Effector memory CD8-positive, alpha-beta T cell (primary cell): ENCODE data around the gene SPHKAP.
"Not testable (repeated sequence)": the region's sequence is repeated elsewhere in the genome, so short reads cannot be mapped to it uniquely, and the experiment has no call there.

ENCODE experiments used
- ATAC-seq: fragments of 150-1000 bp; cut with Tn5 transposase; replicated peaks from 2 replicates; pipeline ENCODE4 v1.10.0; 2021; ENCODE audit warnings: mild to moderate bottlenecking, moderate library complexity
- DNase-seq, 3 experiments: peaks; one replicate each; pipeline ENCODE4 v3.0.0; 2021
- H3K27ac Mint-ChIP-seq, 2 donors: one replicate each; pipeline ENCODE4 v1.8.0; 2022; ENCODE audit warnings: mild to moderate bottlenecking in 2 of 2, mixed read lengths in 2 of 2, moderate library complexity in 2 of 2
- H3K27me3 Mint-ChIP-seq, 2 donors: one replicate each; pipeline ENCODE4 v1.8.0; 2022; ENCODE audit warnings: mixed read lengths in 2 of 2
- H3K36me3 Mint-ChIP-seq: one replicate; pipeline ENCODE4 v1.8.0; 2022; ENCODE audit warnings: mild to moderate bottlenecking, moderate library complexity, mixed read lengths; ENCODE audit not compliant: insufficient read depth
- H3K4me1 Mint-ChIP-seq, 2 donors: one replicate each; pipeline ENCODE4 v1.8.0; 2022; ENCODE audit warnings: low read depth in 2 of 2, mixed read lengths in 2 of 2
- H3K4me3 Mint-ChIP-seq, 2 donors: one replicate each; pipeline ENCODE4 v1.8.0; 2022; ENCODE audit warnings: mild to moderate bottlenecking in 2 of 2, mixed read lengths in 2 of 2, moderate library complexity in 2 of 2
- H3K9me3 Mint-ChIP-seq, 2 donors: one replicate each; pipeline ENCODE4 v1.8.0; 2022; ENCODE audit warnings: mixed read lengths in 2 of 2
- total RNA-seq, 9 experiments: gene quantifications; one replicate each; lab custom pipeline; 2026; lab: John Stamatoyannopoulos, UW

Gene SPHKAP
- 0 to 0.07 (median 0) reads per million in 9 experiments for total RNA-seq

GRCh38 chr2:228181098-228182019, at the start of gene SPHKAP:
Gene SPHKAP, minus strand, starts transcription at chr2:228181687. Its CDS starts 89 bp downstream, at chr2:228181598.
- H3K27ac Mint-ChIP-seq: no peak within 1 kb of the TSS
- no peak within 1 kb of the TSS for H3K4me3 Mint-ChIP-seq
- DNase-seq: no peak
- H3K9me3 Mint-ChIP-seq: peaks cover 7 to 16% of the 10 kb centered on the region in 2 donors
- H3K36me3 Mint-ChIP-seq: no peaks in the 10 kb centered on the region
- no peak for ATAC-seq
- H3K4me1 Mint-ChIP-seq: no peaks in the 10 kb centered on the region
- peaks cover 0 to 22% of the 10 kb centered on the region in 2 donors for H3K27me3 Mint-ChIP-seq

- Mint-ChIP-seq H3K27me3 (no peaks in the 10 kb centered on the region), H3K4me3 (no peak overlapping the region), H3K27ac (no peak overlapping the region), H3K4me1 (no peaks in the 10 kb centered on the region), H3K36me3 (no peaks in the 10 kb centered on the region), H3K9me3 (peaks cover 3 to 20% of the 10 kb centered on the region in 2 donors)
- DNase-seq: no peak
- ATAC-seq: no peak
Observed at GRCh38 chr2:228227466-228227865, 46.0 kb upstream of the SPHKAP start.

- Mint-ChIP-seq H3K27ac (no peak overlapping the region), H3K9me3 (peaks cover 3 to 20% of the 10 kb centered on the region in 2 donors), H3K27me3 (no peaks in the 10 kb centered on the region), H3K36me3 (no peaks in the 10 kb centered on the region), H3K4me3 (no peak overlapping the region), H3K4me1 (no peaks in the 10 kb centered on the region)
- no peak for ATAC-seq
- DNase-seq: no peak
Observed at GRCh38 chr2:228224410-228224809, 42.9 kb upstream of the SPHKAP start.

GRCh38 chr2:228218593-228218992, 37.1 kb upstream of the SPHKAP start:
- H3K9me3 Mint-ChIP-seq, H3K27ac Mint-ChIP-seq, H3K36me3 Mint-ChIP-seq, H3K4me1 Mint-ChIP-seq, H3K4me3 Mint-ChIP-seq, H3K27me3 Mint-ChIP-seq, DNase-seq, ATAC-seq: not testable (repeated sequence)

- no peaks in the 10 kb centered on the region for H3K4me1 Mint-ChIP-seq
- H3K27me3 Mint-ChIP-seq: no peaks in the 10 kb centered on the region
- H3K4me3 Mint-ChIP-seq: no peak overlapping the region
- no peak for DNase-seq
- H3K27ac Mint-ChIP-seq: no peak overlapping the region
- H3K36me3 Mint-ChIP-seq: no peaks in the 10 kb centered on the region
- ATAC-seq: no peak
- H3K9me3 Mint-ChIP-seq: peaks cover 8 to 10% of the 10 kb centered on the region in 2 donors
Observed at GRCh38 chr2:228197504-228197903, 16.0 kb upstream of the SPHKAP start.

GRCh38 chr2:228180181-228181097, 1.0 kb downstream of the SPHKAP start:
- no peak overlapping the region for H3K4me3 Mint-ChIP-seq

GRCh38 chr2:228167290-228167689, 14.2 kb downstream of the SPHKAP start:
- no peak for ATAC-seq
- Mint-ChIP-seq H3K4me3 (no peak overlapping the region), H3K9me3 (no peaks in the 10 kb centered on the region), H3K27me3 (no peaks in the 10 kb centered on the region), H3K4me1 (no peaks in the 10 kb centered on the region), H3K27ac (no peak overlapping the region), H3K36me3 (peaks cover 3% of the 10 kb centered on the region)
- DNase-seq: no peak

More at GRCh38 chr2:228180181-228181097, 1.0 kb downstream of the SPHKAP start:
- no peaks in the 10 kb centered on the region for H3K4me1 Mint-ChIP-seq
- H3K36me3 Mint-ChIP-seq: no peaks in the 10 kb centered on the region
- H3K9me3 Mint-ChIP-seq: peaks cover 8 to 13% of the 10 kb centered on the region in 2 donors
- ATAC-seq (no peak), DNase-seq (no peak)
- H3K27ac Mint-ChIP-seq: no peak overlapping the region
- H3K27me3 Mint-ChIP-seq: peaks cover 0 to 22% of the 10 kb centered on the region in 2 donors

GRCh38 chr2:228164718-228165117, 16.8 kb downstream of the SPHKAP start:
- Mint-ChIP-seq H3K4me3 (no peak overlapping the region), H3K27me3 (no peaks in the 10 kb centered on the region), H3K36me3 (peaks cover 3% of the 10 kb centered on the region), H3K9me3 (peaks cover 5 to 8% of the 10 kb centered on the region in 2 donors), H3K27ac (no peak overlapping the region), H3K4me1 (no peaks in the 10 kb centered on the region)
- DNase-seq (no peak), ATAC-seq (no peak)

GRCh38 chr2:228157841-228158240, 23.6 kb downstream of the SPHKAP start:
- Mint-ChIP-seq H3K27ac (no peak overlapping the region), H3K4me3 (no peak overlapping the region), H3K4me1 (no peaks in the 10 kb centered on the region), H3K9me3 (peaks cover 8 to 14% of the 10 kb centered on the region in 2 donors), H3K36me3 (no peaks in the 10 kb centered on the region), H3K27me3 (no peaks in the 10 kb centered on the region)
- DNase-seq (no peak), ATAC-seq (no peak)

GRCh38 chr2:228144961-228145360, 36.5 kb downstream of the SPHKAP start:
- no peak overlapping the region for H3K4me3 Mint-ChIP-seq
- no peak overlapping the region for H3K27ac Mint-ChIP-seq
- DNase-seq (no peak), ATAC-seq (no peak)
- no peaks in the 10 kb centered on the region for H3K4me1 Mint-ChIP-seq
- H3K9me3 Mint-ChIP-seq: peaks cover 7 to 11% of the 10 kb centered on the region in 2 donors
- H3K36me3 Mint-ChIP-seq: no peaks in the 10 kb centered on the region
- H3K27me3 Mint-ChIP-seq: no peaks in the 10 kb centered on the region

GRCh38 chr2:228140934-228141528, 40.5 kb downstream of the SPHKAP start:
- Mint-ChIP-seq H3K36me3 (no peaks in the 10 kb centered on the region), H3K4me1 (no peaks in the 10 kb centered on the region), H3K27ac (no peak overlapping the region), H3K4me3 (no peak overlapping the region), H3K27me3 (no peaks in the 10 kb centered on the region), H3K9me3 (peaks cover 7 to 10% of the 10 kb centered on the region in 2 donors)
- ATAC-seq (no peak), DNase-seq (no peak)

- DNase-seq (no peak), ATAC-seq (no peak)
- Mint-ChIP-seq H3K27me3 (no peaks in the 10 kb centered on the region), H3K4me1 (no peaks in the 10 kb centered on the region), H3K36me3 (no peaks in the 10 kb centered on the region), H3K9me3 (peaks cover 0 to 9% of the 10 kb centered on the region in 2 donors), H3K27ac (no peak overlapping the region), H3K4me3 (no peak overlapping the region)
Observed at GRCh38 chr2:228136027-228136426, 45.5 kb downstream of the SPHKAP start.

GRCh38 chr2:228135300-228135699, 46.2 kb downstream of the SPHKAP start:
- ATAC-seq (no peak), DNase-seq (no peak)
- Mint-ChIP-seq H3K27ac (no peak overlapping the region), H3K9me3 (peaks cover 0 to 5% of the 10 kb centered on the region in 2 donors), H3K27me3 (no peaks in the 10 kb centered on the region), H3K4me1 (no peaks in the 10 kb centered on the region), H3K4me3 (no peak overlapping the region), H3K36me3 (no peaks in the 10 kb centered on the region)
